A549 (cell line): ENCODE results near the gene TRABD2B. TPM values are rescaled to one million over a fixed set of nuclear protein-coding genes. Genes with fewer than 3 reads are reported as not detected.

Experiments used
- ATAC-seq, 2 experiments: fragments of 200-7000 bp in 1 of 2; fragments of >200 bp in 1 of 2; cut with Nextera tagmentation in 1 of 2; cut with Tn5 transposase in 1 of 2; 3 replicates each; pipeline versions ENCODE4 v1.8.0 to v1.9.1; 2018 to 2020; ENCODE audit warnings: mild to moderate bottlenecking in 1 of 2, moderate library complexity in 1 of 2
- CTCF ChIA-PET: fragments of 300-600 bp; sonication (Branson Sonifier 250); formaldehyde crosslinking; extraction: SDS; loops from one replicate; lab custom pipeline; 2021; ENCODE audit warnings: antibody characterized with exemption, inconsistent platforms; lab: Yijun Ruan, JAX
- POLR2A ChIA-PET: fragments of 350-600 bp; formaldehyde crosslinking; extraction: SDS; loops from one replicate; lab custom pipeline; 2021; ENCODE audit warnings: antibody characterized with exemption, inconsistent platforms; lab: Yijun Ruan, JAX
- DNase-seq, 2 experiments: peaks; one replicate each; pipeline versions ENCODE4 v3.0.0 to v3.0.0-alpha.2; 2011 to 2016; ENCODE audit warnings: low read depth in 1 of 2, low spot score in 1 of 2
- FAIRE-seq: peaks from 2 replicates; lab custom pipeline; 2011; peaks lifted over from hg19 to GRCh38; lab: Jason Lieb, UNC
- H3K27ac ChIP-seq, 2 experiments: fragments of >200 bp; sonication (Bioruptor Twin); formaldehyde crosslinking; 3 replicates each; pipeline ENCODE4 v1.5.1; 2016 to 2017
- H3K4me1 ChIP-seq: fragments of >200 bp; sonication (Bioruptor Twin); formaldehyde crosslinking; 3 replicates; pipeline ENCODE4 v1.6.1; 2016
- H3K4me2 ChIP-seq: fragments of >200 bp; sonication (Bioruptor Twin); formaldehyde crosslinking; 3 replicates; pipeline ENCODE4 v1.6.1; 2016
- H3K4me3 ChIP-seq: fragments of >200 bp; sonication (Bioruptor Twin); formaldehyde crosslinking; 3 replicates; pipeline ENCODE4 v1.5.1; 2016
- H3K9me3 ChIP-seq: fragments of >200 bp; sonication (Bioruptor Twin); formaldehyde crosslinking; 3 replicates; pipeline ENCODE4 v1.6.1; 2016
- CBX2 ChIP-seq: fragments of 200-600 bp; sonication (generic); IDR thresholded peaks from 2 replicates; pipeline ENCODE4 v1.6.1; 2016; ENCODE audit warnings: low read depth, mild to moderate bottlenecking, borderline replicate concordance
- CEBPB ChIP-seq, 2 experiments: fragments of >200 bp in 1 of 2; sonication (Bioruptor Twin) in 1 of 2; formaldehyde crosslinking in 1 of 2; IDR thresholded peaks; 2 replicates each; pipeline ENCODE4 v1.6.1; 2012 to 2016
- FOSB ChIP-seq: fragments of 250-450 bp; sonication (Bioruptor Pico); IDR thresholded peaks from 2 replicates; pipeline ENCODE4 v1.5.0; 2020; ENCODE audit warnings: mild to moderate bottlenecking, moderate library complexity
- HDAC2 ChIP-seq: fragments of 200-600 bp; sonication (generic); IDR thresholded peaks from 2 replicates; pipeline ENCODE4 v1.6.1; 2016
- HOXA7 ChIP-seq: fragments of 250-450 bp; sonication (Bioruptor Pico); IDR thresholded peaks from 2 replicates; pipeline ENCODE4 v1.5.0; 2020; ENCODE audit warnings: mild to moderate bottlenecking, moderate library complexity
- JUNB ChIP-seq: fragments of >200 bp; sonication (Bioruptor Twin); formaldehyde crosslinking; IDR thresholded peaks from 2 replicates; pipeline ENCODE4 v1.6.1; 2016
- KDM5A ChIP-seq: fragments of 200-600 bp; sonication (generic); IDR thresholded peaks from 2 replicates; pipeline ENCODE4 v1.6.1; 2016; ENCODE audit warnings: antibody characterized with exemption, mild to moderate bottlenecking
- NPAS2 ChIP-seq: fragments of 250-450 bp; sonication (Bioruptor Pico); IDR thresholded peaks from 2 replicates; pipeline ENCODE4 v1.8.0; 2022; ENCODE audit warnings: mild to moderate bottlenecking, moderate library complexity, borderline replicate concordance
- PHF8 ChIP-seq: fragments of 200-600 bp; sonication (generic); IDR thresholded peaks from 2 replicates; pipeline ENCODE4 v1.6.1; 2016; ENCODE audit warnings: low read depth, mild to moderate bottlenecking, antibody characterized with exemption, moderate library complexity, borderline replicate concordance
- POLR2A ChIP-seq: IDR thresholded peaks from 2 replicates; pipeline ENCODE4 v1.6.1; 2012; ENCODE audit warnings: mild to moderate bottlenecking, low read length
- POLR2AphosphoS2 ChIP-seq: conservative IDR thresholded peaks from 2 replicates; pipeline ENCODE4 v1.6.1; 2012; ENCODE audit warnings: low read length, improper control_type of control experiment, inconsistent platforms
- RARB ChIP-seq: fragments of 250-450 bp; sonication (Bioruptor Pico); IDR thresholded peaks from 2 replicates; pipeline ENCODE4 v1.8.0; 2021; ENCODE audit warnings: mild to moderate bottlenecking, moderate library complexity
- RNF2 ChIP-seq: fragments of 200-600 bp; sonication (generic); IDR thresholded peaks from 2 replicates; pipeline ENCODE4 v1.6.1; 2016; ENCODE audit warnings: low read depth, mild to moderate bottlenecking, antibody characterized with exemption, moderate library complexity, borderline replicate concordance
- SMC3 ChIP-seq: fragments of >200 bp; sonication (Bioruptor Twin); formaldehyde crosslinking; IDR thresholded peaks from 3 replicates; pipeline ENCODE4 v1.6.1; 2018; ENCODE audit warnings: inconsistent platforms
- SREBF2 ChIP-seq: fragments of 450-650 bp; IDR thresholded peaks from 2 replicates; pipeline ENCODE4 v1.6.1; 2014; ENCODE audit warnings: mild to moderate bottlenecking, moderate library complexity
- WGBS: methylation state at CpG from one replicate; pipeline ENCODE4 v1.1.6; 2017; ENCODE audit errors: missing lambda C conversion rate; 5-methylcytosine and 5-hydroxymethylcytosine counted together
- polyA plus RNA-seq, 4 experiments: library from polyadenylated mRNA; depleted of rRNA in 3 of 4; stranded (reverse); fragments of >200 nt; fragmentation: RNase III in 1 of 4; extraction: RNeasy Plus Mini Kit Qiagen cat#74134 plus additional on column Dnase treatment in 1 of 4; gene quantifications; 2 replicates in 3 of 4; 3 replicates in 1 of 4; pipeline ENCODE4 v1.2.3, GENCODE V29; 2011 to 2017
- TF ChIP-seq, protein P1 (sequence below): fragments of 200-600 bp; sonication (generic); IDR thresholded peaks from 2 replicates; pipeline ENCODE4 v1.6.1; 2016; ENCODE audit warnings: antibody characterized with exemption, mild to moderate bottlenecking, moderate library complexity
- TF ChIP-seq, protein P2 (sequence below): fragments of >200 bp; sonication (Bioruptor Twin); formaldehyde crosslinking; IDR thresholded peaks from 3 replicates; pipeline ENCODE4 v1.5.1; 2016
- TF ChIP-seq, protein P3 (sequence below): IDR thresholded peaks from 2 replicates; pipeline ENCODE4 v1.6.1; 2012; ENCODE audit warnings: low read depth, borderline replicate concordance
- TF ChIP-seq, protein P4 (sequence below): IDR thresholded peaks from 2 replicates; pipeline ENCODE4 v1.6.1; 2012
- TF ChIP-seq, protein P5 (sequence below): fragments of >200 bp; sonication (Bioruptor Twin); formaldehyde crosslinking; IDR thresholded peaks from 3 replicates; pipeline ENCODE4 v1.6.1; 2016

Gene TRABD2B
- polyA plus RNA-seq, 2 of the 4 experiments (the other 2 are of a cell fraction), result 0.04 to 0.21 TPM

DNA sequence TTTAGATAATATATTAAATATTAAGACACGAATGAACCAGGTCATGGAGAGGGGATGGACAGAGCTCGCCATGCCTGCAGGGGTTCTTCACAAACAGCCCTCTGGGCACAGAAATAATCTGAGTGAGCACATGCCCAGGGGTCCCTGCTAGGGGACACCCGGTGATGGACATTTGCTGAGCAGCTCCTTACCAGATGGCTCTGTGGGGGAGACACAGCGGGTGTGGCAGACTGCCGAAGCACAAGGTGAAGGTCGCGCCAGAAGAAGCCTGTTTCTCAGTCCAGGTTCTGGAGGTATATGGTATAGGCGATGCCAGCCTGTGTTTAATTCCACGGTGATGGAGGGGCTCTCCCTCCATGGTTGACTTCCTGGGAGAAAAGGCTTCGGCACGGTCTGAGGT is 9.6 kb downstream of the TRABD2B start:
- TF ChIP-seq CBX2 (no peak), HDAC2 (no peak), SMC3 (no peak), RARB (CRISPR knock-in tag) (no peak), NPAS2 (CRISPR knock-in tag) (no peak), POLR2AphosphoS2 (no peak), POLR2A (no peak), CEBPB (IDR thresholded peaks at IDR 0.05) (no peak), HOXA7 (no peak), FOSB (CRISPR knock-in tag) (no peak), SREBF2 (no peak), RNF2 (no peak), JUNB (no peak)
- TF ChIP-seq, protein P1, sequence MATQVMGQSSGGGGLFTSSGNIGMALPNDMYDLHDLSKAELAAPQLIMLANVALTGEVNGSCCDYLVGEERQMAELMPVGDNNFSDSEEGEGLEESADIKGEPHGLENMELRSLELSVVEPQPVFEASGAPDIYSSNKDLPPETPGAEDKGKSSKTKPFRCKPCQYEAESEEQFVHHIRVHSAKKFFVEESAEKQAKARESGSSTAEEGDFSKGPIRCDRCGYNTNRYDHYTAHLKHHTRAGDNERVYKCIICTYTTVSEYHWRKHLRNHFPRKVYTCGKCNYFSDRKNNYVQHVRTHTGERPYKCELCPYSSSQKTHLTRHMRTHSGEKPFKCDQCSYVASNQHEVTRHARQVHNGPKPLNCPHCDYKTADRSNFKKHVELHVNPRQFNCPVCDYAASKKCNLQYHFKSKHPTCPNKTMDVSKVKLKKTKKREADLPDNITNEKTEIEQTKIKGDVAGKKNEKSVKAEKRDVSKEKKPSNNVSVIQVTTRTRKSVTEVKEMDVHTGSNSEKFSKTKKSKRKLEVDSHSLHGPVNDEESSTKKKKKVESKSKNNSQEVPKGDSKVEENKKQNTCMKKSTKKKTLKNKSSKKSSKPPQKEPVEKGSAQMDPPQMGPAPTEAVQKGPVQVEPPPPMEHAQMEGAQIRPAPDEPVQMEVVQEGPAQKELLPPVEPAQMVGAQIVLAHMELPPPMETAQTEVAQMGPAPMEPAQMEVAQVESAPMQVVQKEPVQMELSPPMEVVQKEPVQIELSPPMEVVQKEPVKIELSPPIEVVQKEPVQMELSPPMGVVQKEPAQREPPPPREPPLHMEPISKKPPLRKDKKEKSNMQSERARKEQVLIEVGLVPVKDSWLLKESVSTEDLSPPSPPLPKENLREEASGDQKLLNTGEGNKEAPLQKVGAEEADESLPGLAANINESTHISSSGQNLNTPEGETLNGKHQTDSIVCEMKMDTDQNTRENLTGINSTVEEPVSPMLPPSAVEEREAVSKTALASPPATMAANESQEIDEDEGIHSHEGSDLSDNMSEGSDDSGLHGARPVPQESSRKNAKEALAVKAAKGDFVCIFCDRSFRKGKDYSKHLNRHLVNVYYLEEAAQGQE, result no peak
- TF ChIP-seq, protein P2, sequence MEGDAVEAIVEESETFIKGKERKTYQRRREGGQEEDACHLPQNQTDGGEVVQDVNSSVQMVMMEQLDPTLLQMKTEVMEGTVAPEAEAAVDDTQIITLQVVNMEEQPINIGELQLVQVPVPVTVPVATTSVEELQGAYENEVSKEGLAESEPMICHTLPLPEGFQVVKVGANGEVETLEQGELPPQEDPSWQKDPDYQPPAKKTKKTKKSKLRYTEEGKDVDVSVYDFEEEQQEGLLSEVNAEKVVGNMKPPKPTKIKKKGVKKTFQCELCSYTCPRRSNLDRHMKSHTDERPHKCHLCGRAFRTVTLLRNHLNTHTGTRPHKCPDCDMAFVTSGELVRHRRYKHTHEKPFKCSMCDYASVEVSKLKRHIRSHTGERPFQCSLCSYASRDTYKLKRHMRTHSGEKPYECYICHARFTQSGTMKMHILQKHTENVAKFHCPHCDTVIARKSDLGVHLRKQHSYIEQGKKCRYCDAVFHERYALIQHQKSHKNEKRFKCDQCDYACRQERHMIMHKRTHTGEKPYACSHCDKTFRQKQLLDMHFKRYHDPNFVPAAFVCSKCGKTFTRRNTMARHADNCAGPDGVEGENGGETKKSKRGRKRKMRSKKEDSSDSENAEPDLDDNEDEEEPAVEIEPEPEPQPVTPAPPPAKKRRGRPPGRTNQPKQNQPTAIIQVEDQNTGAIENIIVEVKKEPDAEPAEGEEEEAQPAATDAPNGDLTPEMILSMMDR, result no peak
- TF ChIP-seq, protein P3, sequence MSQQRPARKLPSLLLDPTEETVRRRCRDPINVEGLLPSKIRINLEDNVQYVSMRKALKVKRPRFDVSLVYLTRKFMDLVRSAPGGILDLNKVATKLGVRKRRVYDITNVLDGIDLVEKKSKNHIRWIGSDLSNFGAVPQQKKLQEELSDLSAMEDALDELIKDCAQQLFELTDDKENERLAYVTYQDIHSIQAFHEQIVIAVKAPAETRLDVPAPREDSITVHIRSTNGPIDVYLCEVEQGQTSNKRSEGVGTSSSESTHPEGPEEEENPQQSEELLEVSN, result no peak
- TF ChIP-seq, protein P4, sequence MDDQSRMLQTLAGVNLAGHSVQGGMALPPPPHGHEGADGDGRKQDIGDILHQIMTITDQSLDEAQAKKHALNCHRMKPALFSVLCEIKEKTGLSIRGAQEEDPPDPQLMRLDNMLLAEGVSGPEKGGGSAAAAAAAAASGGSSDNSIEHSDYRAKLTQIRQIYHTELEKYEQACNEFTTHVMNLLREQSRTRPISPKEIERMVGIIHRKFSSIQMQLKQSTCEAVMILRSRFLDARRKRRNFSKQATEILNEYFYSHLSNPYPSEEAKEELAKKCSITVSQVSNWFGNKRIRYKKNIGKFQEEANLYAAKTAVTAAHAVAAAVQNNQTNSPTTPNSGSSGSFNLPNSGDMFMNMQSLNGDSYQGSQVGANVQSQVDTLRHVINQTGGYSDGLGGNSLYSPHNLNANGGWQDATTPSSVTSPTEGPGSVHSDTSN, result no peak
- no peak for ATAC-seq
- Histone ChIP-seq H3K4me1 (no peaks in the 10 kb centered on the region), H3K27ac (no peak overlapping the region), H3K4me2 (no peak overlapping the region), H3K9me3 (no peaks in the 10 kb centered on the region), H3K4me3 (no peak overlapping the region)
- CTCF ChIA-PET, result interaction anchor here (1.1 kb wide), 1 partner anchor 11 kb away, joined by 3 read pairs; no protein-coding TSS in a partner anchor
- no peak for FAIRE-seq
- POLR2A ChIA-PET, result no interaction called here
- 65% methylated on average over 11 of the region's 11 CpGs for WGBS
- DNase-seq, result no peak

DNA sequence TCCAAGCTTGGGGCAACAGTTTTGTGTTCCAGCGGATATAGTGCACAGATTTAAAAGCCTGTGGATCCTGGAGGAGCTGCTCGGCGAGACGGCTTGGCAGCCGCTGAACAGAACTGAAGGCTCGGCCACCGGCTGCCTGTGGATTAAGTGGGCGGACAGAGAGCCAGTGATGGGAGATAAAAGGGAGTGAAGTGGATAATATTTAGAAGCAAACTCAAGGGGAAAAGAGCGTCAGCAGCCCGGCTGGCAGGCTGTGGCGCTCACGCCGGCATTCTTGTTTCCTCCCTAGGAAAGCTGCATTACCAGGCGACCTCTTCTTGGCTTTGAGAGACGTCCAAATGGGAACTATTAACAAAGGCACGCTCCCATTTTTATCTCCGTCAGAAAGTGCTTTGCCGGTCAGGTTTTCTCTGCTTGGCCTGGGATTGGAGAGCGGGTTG is 10.4 kb downstream of the TRABD2B start:
- FAIRE-seq (no peak), DNase-seq (no peak), ATAC-seq (no peak)
- ChIA-PET CTCF (interaction anchor here (1.1 kb wide), 1 partner anchor 12 kb away, joined by 3 read pairs; no protein-coding TSS in a partner anchor), POLR2A (no interaction called here)
- Histone ChIP-seq H3K4me2 (no peak overlapping the region), H3K27ac (no peak overlapping the region), H3K9me3 (no peaks in the 10 kb centered on the region), H3K4me1 (no peaks in the 10 kb centered on the region), H3K4me3 (no peak overlapping the region)
- TF ChIP-seq KDM5A (no peak), PHF8 (no peak), FOSB (CRISPR knock-in tag) (no peak)
- TF ChIP-seq, protein P5, sequence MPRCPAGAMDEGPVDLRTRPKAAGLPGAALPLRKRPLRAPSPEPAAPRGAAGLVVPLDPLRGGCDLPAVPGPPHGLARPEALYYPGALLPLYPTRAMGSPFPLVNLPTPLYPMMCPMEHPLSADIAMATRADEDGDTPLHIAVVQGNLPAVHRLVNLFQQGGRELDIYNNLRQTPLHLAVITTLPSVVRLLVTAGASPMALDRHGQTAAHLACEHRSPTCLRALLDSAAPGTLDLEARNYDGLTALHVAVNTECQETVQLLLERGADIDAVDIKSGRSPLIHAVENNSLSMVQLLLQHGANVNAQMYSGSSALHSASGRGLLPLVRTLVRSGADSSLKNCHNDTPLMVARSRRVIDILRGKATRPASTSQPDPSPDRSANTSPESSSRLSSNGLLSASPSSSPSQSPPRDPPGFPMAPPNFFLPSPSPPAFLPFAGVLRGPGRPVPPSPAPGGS, result no peak
- 64% methylated on average over 19 of the region's 19 CpGs for WGBS
